G401 (cell line): Measurements from ENCODE around the gene CKAP2L. TPM values are rescaled to one million over a fixed set of nuclear protein-coding genes. Genes with fewer than 3 reads are reported as not detected.

Experiments
- DNase-seq: peaks from one replicate; pipeline ENCODE4 v3.0.0-alpha.2; 2015; ENCODE audit warnings: low spot score
- in situ Hi-C: cut with HindIII; loops from 2 replicates; pipeline ENCODE4 v1.10.0; 2016; ENCODE audit warnings: low sequenced_read_pairs, mixed read lengths
- total RNA-seq: library from RNA; depleted of rRNA; stranded (reverse); fragments of >200 nt; shearing (Covaris generic); gene quantifications from 2 replicates; pipeline ENCODE4 v1.2.3, GENCODE V29; 2014; rRNA removed

Gene CKAP2L
- 6.5 and 7.7 TPM in 2 replicates for total RNA-seq

GRCh38 chr2:112764071-112765044 is at the start of gene CKAP2L:
Gene CKAP2L, minus strand, starts transcription at chr2:112764609. Its CDS starts 11 bp downstream, at chr2:112764598.
- in situ Hi-C loops: no loop called here
- peak; percentile 98 for DNase-seq

GRCh38 chr2:112813280-112813966 is 49.0 kb upstream of the CKAP2L start:
- no peak for DNase-seq
- in situ Hi-C loops: no loop called here

- in situ Hi-C loops: no loop called here
- no peak for DNase-seq
Observed at GRCh38 chr2:112812318-112813267, 48.2 kb upstream of the CKAP2L start.

GRCh38 chr2:112811841-112812306 is 47.5 kb upstream of the CKAP2L start:
- DNase-seq: no peak
- in situ Hi-C loops: no loop called here

- no peak for DNase-seq
- in situ Hi-C loops: no loop called here
Observed at GRCh38 chr2:112811276-112811831, 46.9 kb upstream of the CKAP2L start.

- in situ Hi-C loops: no loop called here
- DNase-seq: no peak
Observed at GRCh38 chr2:112809112-112809511, 44.7 kb upstream of the CKAP2L start.

GRCh38 chr2:112807233-112807807 is 42.9 kb upstream of the CKAP2L start:
- no peak for DNase-seq
- in situ Hi-C loops: no loop called here

GRCh38 chr2:112805542-112805941 is 41.1 kb upstream of the CKAP2L start:
- in situ Hi-C loops: no loop called here

GRCh38 chr2:112803691-112804521 is 39.5 kb upstream of the CKAP2L start:
- DNase-seq: no peak
- in situ Hi-C loops: no loop called here

More at GRCh38 chr2:112805542-112805941, 41.1 kb upstream of the CKAP2L start:
- no peak for DNase-seq

- in situ Hi-C loops: no loop called here
- DNase-seq: no peak
Observed at GRCh38 chr2:112800881-112801583, 36.6 kb upstream of the CKAP2L start.

- in situ Hi-C loops: no loop called here
- DNase-seq: no peak
Observed at GRCh38 chr2:112798979-112799975, 34.9 kb upstream of the CKAP2L start.

- in situ Hi-C loops: no loop called here
- no peak for DNase-seq
Observed at GRCh38 chr2:112796486-112796885, 32.1 kb upstream of the CKAP2L start.

- no peak for DNase-seq
- in situ Hi-C loops: no loop called here
Observed at GRCh38 chr2:112795774-112796173, 31.4 kb upstream of the CKAP2L start.

- no peak for DNase-seq
- in situ Hi-C loops: no loop called here
Observed at GRCh38 chr2:112794841-112795240, 30.4 kb upstream of the CKAP2L start.

GRCh38 chr2:112794131-112794733 is 29.8 kb upstream of the CKAP2L start:
- in situ Hi-C loops: no loop called here
- DNase-seq: no peak
